Gastrocnemius medialis (tissue), 4 donors: ENCODE results near the gene DIP2A. TPM values are rescaled to one million over a fixed set of nuclear protein-coding genes. Genes with fewer than 3 reads are reported as not detected.

Experiments
- ATAC-seq, 2 donors: fragments of 150-250 bp; one replicate each; pipeline ENCODE4 v1.9.1; 2016
- DNase-seq, 2 donors: peaks; one replicate each; pipeline ENCODE4 v3.0.0-alpha.2; 2019
- H3K27ac ChIP-seq, 4 donors: fragments of 200-600 bp; sonication (generic); 1 replicate in 1 of 4; 2 replicates in 3 of 4; pipeline ENCODE4 v1.5.1; 2016 to 2018; ENCODE audit warnings: mild to moderate bottlenecking in 2 of 4, moderate library complexity in 1 of 4
- H3K27me3 ChIP-seq, 3 donors: fragments of 200-600 bp; sonication (generic) in 2 of 3; 1 replicate in 1 of 3; 2 replicates in 2 of 3; pipeline versions ENCODE4 v1.5.1 to v1.6.0; 2016 to 2019; ENCODE audit warnings: mild to moderate bottlenecking in 1 of 3, moderate library complexity in 1 of 3
- H3K36me3 ChIP-seq, 2 donors: fragments of 200-600 bp; sonication (generic) in 1 of 2; one replicate each; pipeline ENCODE4 v1.5.1; 2017 to 2018
- H3K4me1 ChIP-seq, 2 donors: fragments of 200-600 bp; sonication (generic) in 1 of 2; one replicate each; pipeline ENCODE4 v1.5.1; 2016 to 2017; ENCODE audit warnings: mild to moderate bottlenecking in 2 of 2
- H3K4me3 ChIP-seq, 4 donors: fragments of 200-600 bp; sonication (generic) in 3 of 4; 1 replicate in 1 of 4; 2 replicates in 3 of 4; pipeline ENCODE4 v1.5.1; 2016 to 2019; ENCODE audit warnings: mild to moderate bottlenecking in 2 of 4
- H3K9me3 ChIP-seq, 3 donors: fragments of 200-600 bp; sonication (generic) in 2 of 3; 1 replicate in 1 of 3; 2 replicates in 2 of 3; pipeline ENCODE4 v1.5.1; 2016 to 2019
- CTCF ChIP-seq, 5 experiments: fragments of 450-650 bp in 3 of 5; fragments of 200-600 bp in 2 of 5; sonication (generic) in 2 of 5; IDR thresholded peaks in 4 of 5; conservative IDR thresholded peaks in 1 of 5; 1 replicate in 4 of 5; 2 replicates in 1 of 5; pipeline ENCODE4 v1.5.1; 2016 to 2019; ENCODE audit warnings: antibody characterized with exemption in 5 of 5, mild to moderate bottlenecking in 3 of 5, moderate library complexity in 3 of 5
- POLR2A ChIP-seq, 2 donors: fragments of 450-650 bp; IDR thresholded peaks; one replicate each; pipeline ENCODE4 v1.6.1; 2017; ENCODE audit warnings: antibody characterized with exemption in 2 of 2, mild to moderate bottlenecking in 2 of 2, moderate library complexity in 2 of 2
- in situ Hi-C, 4 donors: fragments of 200-750 bp; cut with MboI; loops; one replicate each; pipeline versions ENCODE4 v1.15.0 to v1.8.0; 2017; ENCODE audit warnings: low sequenced_read_pairs in 4 of 4
- intact Hi-C: fragments of 100-400 bp; cut with DNase I; formaldehyde crosslinking; loops from one replicate; pipeline ENCODE4 v1.15.1; 2023; ENCODE audit warnings: low total_unique reads
- total RNA-seq, 4 donors: library from RNA; depleted of rRNA; stranded (reverse); fragments of >200 nt; gene quantifications; one replicate each; pipeline versions ENCODE4 v1.1.0 to v1.2.3, GENCODE V29; 2016

DIP2A gene
- total RNA-seq, 4 donors from 2014 or later: 6.3 to 15.5 (median 11.8) TPM

DNA sequence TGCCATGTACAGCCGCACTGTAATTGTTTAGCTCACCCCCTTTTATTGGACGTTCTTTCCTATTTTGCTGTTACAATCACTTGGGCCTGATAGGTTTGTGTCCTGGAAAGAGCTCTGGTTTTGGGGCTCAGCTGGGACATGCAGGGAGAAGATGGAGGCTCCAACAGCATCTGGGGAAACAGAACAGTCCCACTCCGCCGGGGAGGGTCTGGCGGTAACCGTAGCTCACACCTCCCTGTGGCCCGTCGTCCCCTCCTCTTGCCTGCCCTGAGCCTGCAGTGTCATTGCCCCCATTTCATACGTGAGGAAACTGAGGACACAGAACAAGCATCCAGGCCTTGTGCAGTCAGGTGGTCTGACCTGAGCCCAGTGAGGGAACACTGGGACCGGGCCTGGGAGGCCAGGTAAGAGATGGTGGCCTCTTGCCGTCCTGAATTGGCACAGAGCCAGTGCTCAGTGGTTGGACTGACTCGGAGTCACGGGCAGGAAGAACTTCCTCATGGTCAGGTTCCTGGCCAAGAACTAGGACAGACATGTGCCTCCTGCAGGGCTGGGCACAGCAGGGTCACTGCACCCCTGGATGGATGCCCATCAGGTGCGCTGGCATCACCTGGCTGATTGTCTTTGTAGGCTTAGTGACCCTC lies 104.4 kb downstream of the DIP2A start:
- ATAC-seq (no peak), DNase-seq (no peak)
- TF ChIP-seq CTCF (IDR thresholded peaks at IDR 0.05 in 4 of 5, conservative IDR thresholded peaks at IDR 0.05 in 1 of 5) (no peak), POLR2A (IDR thresholded peaks at IDR 0.05) (no peak)
- in situ Hi-C loops: no loop called here
- no peaks in the 10 kb centered on the region for H3K9me3 ChIP-seq
- H3K4me3 ChIP-seq: no peak overlapping the region
- peaks cover 0 to 81% of the 10 kb centered on the region in 2 donors for H3K36me3 ChIP-seq
- no peak overlapping the region for H3K27ac ChIP-seq
- intact Hi-C loops: no loop called here
- no peaks in the 10 kb centered on the region for H3K4me1 ChIP-seq
- no peaks in the 10 kb centered on the region for H3K27me3 ChIP-seq

GRCh38 chr21:46564391-46564790 lies 105.7 kb downstream of the DIP2A start:
- DNase-seq (no peak), ATAC-seq (no peak)
- in situ Hi-C loops: no loop called here
- H3K27ac ChIP-seq: no peak overlapping the region
- H3K27me3 ChIP-seq: no peaks in the 10 kb centered on the region
- TF ChIP-seq CTCF (IDR thresholded peaks at IDR 0.05 in 4 of 5, conservative IDR thresholded peaks at IDR 0.05 in 1 of 5) (no peak), POLR2A (IDR thresholded peaks at IDR 0.05) (no peak)
- peaks cover 0 to 85% of the 10 kb centered on the region in 2 donors for H3K36me3 ChIP-seq
- intact Hi-C loops: no loop called here
- H3K4me1 ChIP-seq: no peaks in the 10 kb centered on the region
- H3K9me3 ChIP-seq: no peaks in the 10 kb centered on the region
- H3K4me3 ChIP-seq: no peak overlapping the region

DNA sequence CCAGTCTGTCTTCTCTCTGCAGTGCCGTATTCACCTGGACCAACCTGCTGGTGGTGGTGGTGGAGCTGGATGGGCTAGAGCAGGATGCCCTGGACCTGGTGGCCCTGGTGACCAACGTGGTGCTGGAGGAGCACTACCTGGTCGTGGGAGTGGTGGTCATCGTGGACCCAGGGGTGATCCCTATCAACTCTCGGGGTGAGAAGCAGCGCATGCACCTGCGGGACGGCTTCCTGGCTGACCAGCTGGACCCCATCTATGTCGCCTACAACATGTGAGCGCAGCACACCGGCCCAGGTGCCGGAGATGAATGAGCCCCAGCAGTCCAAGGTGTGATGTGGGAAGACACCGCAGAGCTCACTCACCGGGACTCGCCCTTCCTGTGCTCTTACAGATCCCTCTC lies 108.7 kb downstream of the DIP2A start:
- H3K4me3 ChIP-seq: no peak overlapping the region
- TF ChIP-seq POLR2A (IDR thresholded peaks at IDR 0.05) (no peak), CTCF (IDR thresholded peaks at IDR 0.05 in 4 of 5, conservative IDR thresholded peaks at IDR 0.05 in 1 of 5) (no peak)
- ATAC-seq (no peak), DNase-seq (no peak)
- no peaks in the 10 kb centered on the region for H3K9me3 ChIP-seq
- no peaks in the 10 kb centered on the region for H3K27me3 ChIP-seq
- no peak overlapping the region for H3K27ac ChIP-seq
- H3K36me3 ChIP-seq: peaks cover 0 to 74% of the 10 kb centered on the region in 2 donors
- in situ Hi-C loops: no loop called here
- peaks cover 0 to 4% of the 10 kb centered on the region in 2 donors for H3K4me1 ChIP-seq
- intact Hi-C loops: no loop called here

DNA sequence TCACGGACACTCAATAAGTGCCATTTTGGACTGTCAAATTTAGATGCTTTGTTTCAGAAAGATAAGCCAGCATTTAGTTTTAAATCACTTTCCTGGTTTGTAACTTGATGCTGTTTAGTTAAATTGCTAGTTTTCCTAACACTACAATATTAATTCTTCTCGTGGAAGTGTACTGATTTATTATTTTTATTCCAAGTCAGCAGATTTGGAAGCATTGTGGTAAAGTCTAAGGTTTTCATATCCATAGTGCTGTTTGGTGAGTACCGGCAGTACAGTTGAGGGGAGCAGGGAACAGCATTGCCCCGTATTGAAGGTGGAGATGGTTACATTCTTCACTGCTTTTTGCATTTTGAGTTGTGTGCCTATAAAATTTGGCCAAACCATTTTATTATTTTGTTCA lies 109.9 kb downstream of the DIP2A start:
- H3K36me3 ChIP-seq: peaks cover 0 to 73% of the 10 kb centered on the region in 2 donors
- in situ Hi-C loops (no loop called here), intact Hi-C loops (no loop called here)
- H3K27me3 ChIP-seq: no peaks in the 10 kb centered on the region
- no peak overlapping the region for H3K27ac ChIP-seq
- ATAC-seq (no peak), DNase-seq (no peak)
- H3K4me1 ChIP-seq: peaks cover 0 to 4% of the 10 kb centered on the region in 2 donors
- no peak overlapping the region for H3K4me3 ChIP-seq
- no peak for TF ChIP-seq CTCF (IDR thresholded peaks at IDR 0.05 in 4 of 5, conservative IDR thresholded peaks at IDR 0.05 in 1 of 5)
- no peaks in the 10 kb centered on the region for H3K9me3 ChIP-seq

- Histone ChIP-seq H3K4me1 (peaks cover 0 to 4% of the 10 kb centered on the region in 2 donors), H3K9me3 (no peaks in the 10 kb centered on the region), H3K27me3 (no peaks in the 10 kb centered on the region), H3K36me3 (peaks cover 0 to 68% of the 10 kb centered on the region in 2 donors), H3K27ac (no peak overlapping the region), H3K4me3 (no peak overlapping the region)
- no peak for TF ChIP-seq CTCF (IDR thresholded peaks at IDR 0.05 in 4 of 5, conservative IDR thresholded peaks at IDR 0.05 in 1 of 5)
- no peak for TF ChIP-seq POLR2A (IDR thresholded peaks at IDR 0.05)
- ATAC-seq: no peak
- intact Hi-C loops (no loop called here), in situ Hi-C loops (no loop called here)
- DNase-seq: no peak
Measured at GRCh38 chr21:46569081-46569480, 110.4 kb downstream of the DIP2A start.
